Endodermal cell (in vitro differentiated cells): ENCODE measurements around the gene DTNB. TPM values are rescaled to one million over a fixed set of nuclear protein-coding genes. Genes with fewer than 3 reads are reported as not detected.

Source experiments
- DNase-seq: peaks from one replicate; pipeline ENCODE4 v3.0.0-alpha.2; 2017
- H3K27ac ChIP-seq: 2 replicates; pipeline ENCODE4 v1.5.1; 2013; ENCODE audit warnings: mild to moderate bottlenecking, low read depth, low read length, moderate library complexity
- H3K27me3 ChIP-seq: 2 replicates; pipeline ENCODE4 v1.6.1; 2013; ENCODE audit warnings: mild to moderate bottlenecking, low read length, moderate library complexity; ENCODE audit not compliant: insufficient read depth, control insufficient read depth, poor library complexity, severe bottlenecking
- H3K36me3 ChIP-seq: 2 replicates; pipeline ENCODE4 v1.7.0; 2013; ENCODE audit warnings: mild to moderate bottlenecking, low read length, moderate library complexity; ENCODE audit not compliant: control insufficient read depth, insufficient read depth
- H3K4me1 ChIP-seq: one replicate; pipeline ENCODE4 v1.7.0; 2013; ENCODE audit warnings: low read length; ENCODE audit not compliant: control insufficient read depth, insufficient read depth
- H3K4me3 ChIP-seq: 2 replicates; pipeline ENCODE4 v1.5.1; 2013; ENCODE audit warnings: mild to moderate bottlenecking, low read length, moderate library complexity
- H3K9ac ChIP-seq: 2 replicates; pipeline ENCODE4 v1.6.1; 2013; ENCODE audit warnings: mild to moderate bottlenecking, low read length, moderate library complexity; ENCODE audit not compliant: poor library complexity, severe bottlenecking; ENCODE audit errors: extremely low read depth
- H3K9me3 ChIP-seq: 2 replicates; pipeline ENCODE4 v1.6.1; 2013; ENCODE audit warnings: mild to moderate bottlenecking, low read length, moderate library complexity; ENCODE audit not compliant: control insufficient read depth
- H3K27ac Mint-ChIP-seq: 2 replicates; pipeline ENCODE4 v1.8.0; 2020; ENCODE audit warnings: mixed read lengths
- H3K27me3 Mint-ChIP-seq: 2 replicates; pipeline ENCODE4 v1.8.0; 2021; ENCODE audit warnings: mild to moderate bottlenecking, mixed read lengths; ENCODE audit not compliant: insufficient read depth
- H3K36me3 Mint-ChIP-seq: 2 replicates; pipeline ENCODE4 v1.8.0; 2020; ENCODE audit warnings: low read depth, mixed read lengths
- H3K4me1 Mint-ChIP-seq: 2 replicates; pipeline ENCODE4 v1.8.0; 2020; ENCODE audit warnings: mixed read lengths
- H3K4me3 Mint-ChIP-seq: 2 replicates; pipeline ENCODE4 v1.8.0; 2020; ENCODE audit warnings: mild to moderate bottlenecking, moderate library complexity, mixed read lengths
- H3K9me3 Mint-ChIP-seq: 2 replicates; pipeline ENCODE4 v1.8.0; 2020; ENCODE audit warnings: mild to moderate bottlenecking, mixed read lengths
- CTCF ChIP-seq: fragments of 200-600 bp; sonication (generic); conservative IDR thresholded peaks from 2 replicates; pipeline ENCODE4 v1.5.0; 2021; ENCODE audit warnings: antibody characterized with exemption, mild to moderate bottlenecking
- WGBS, 2 experiments: methylation state at CpG; one replicate each; pipeline versions ENCODE4 v1.1.5 to v1.1.7; 2013; ENCODE audit warnings: missing lambda C conversion rate in 2 of 2, mixed read lengths in 1 of 2; ENCODE audit not compliant: insufficient coverage in 1 of 2, insufficient read length in 1 of 2; 5-methylcytosine and 5-hydroxymethylcytosine counted together
- total RNA-seq, 2 donors: library from RNA; stranded (reverse); fragmentation: NEBNext Ultra II Directional in 1 of 2; extraction: Animal tissue kit (Norgen Biotek cat#: 25700) in 1 of 2; gene quantifications; 2 replicates in 1 of 2; 3 replicates in 1 of 2; pipeline ENCODE4 v1.2.1, GENCODE V29; 2021

The DTNB gene
- total RNA-seq, 2 donors from 2014 or later, result 38.8 to 48.7 TPM

- no peaks in the 10 kb centered on the region for H3K27me3 Mint-ChIP-seq
- no peak overlapping the region for H3K4me3 ChIP-seq
- no peaks in the 10 kb centered on the region for H3K9me3 Mint-ChIP-seq
- DNase-seq, result peak; percentile 54
- H3K9me3 ChIP-seq, result no peaks in the 10 kb centered on the region
- H3K9ac ChIP-seq, result no peak overlapping the region
- H3K4me1 ChIP-seq, result peaks cover 5% of the 10 kb centered on the region
- no peaks in the 10 kb centered on the region for H3K27me3 ChIP-seq
- peaks cover 6% of the 10 kb centered on the region for H3K4me1 Mint-ChIP-seq
- H3K36me3 ChIP-seq, result peaks cover 10% of the 10 kb centered on the region
- no peak overlapping the region for H3K27ac ChIP-seq
- H3K4me3 Mint-ChIP-seq, result no peak overlapping the region
- H3K27ac Mint-ChIP-seq, result no peak overlapping the region
- TF ChIP-seq CTCF, result no peak
- H3K36me3 Mint-ChIP-seq, result peaks cover 16% of the 10 kb centered on the region
- 81 to 90% methylated on average over 6 to 8 of the region's 8 CpGs for WGBS, 2 experiments
Observed at GRCh38 chr2:25445464-25445863, 227.9 kb downstream of the DTNB start.

- Histone ChIP-seq H3K9ac (no peak overlapping the region), H3K27ac (no peak overlapping the region), H3K4me3 (no peak overlapping the region), H3K27me3 (no peaks in the 10 kb centered on the region), H3K36me3 (peaks cover 7% of the 10 kb centered on the region), H3K4me1 (peaks cover 5% of the 10 kb centered on the region), H3K9me3 (no peaks in the 10 kb centered on the region)
- TF ChIP-seq CTCF, result no peak
- Mint-ChIP-seq H3K4me3 (no peak overlapping the region), H3K27me3 (no peaks in the 10 kb centered on the region), H3K36me3 (peaks cover 16% of the 10 kb centered on the region), H3K9me3 (no peaks in the 10 kb centered on the region), H3K4me1 (peaks cover 6% of the 10 kb centered on the region), H3K27ac (no peak overlapping the region)
- 90 to 100% methylated on average over 5 to 8 of the region's 8 CpGs for WGBS, 2 experiments
- DNase-seq, result no peak
Observed at GRCh38 chr2:25444608-25445270, 228.6 kb downstream of the DTNB start.

- DNase-seq, result no peak
- H3K36me3 ChIP-seq, result peaks cover under 1% of the 10 kb centered on the region
- Mint-ChIP-seq H3K4me1 (peaks cover 6% of the 10 kb centered on the region), H3K27ac (no peak overlapping the region), H3K36me3 (peaks cover 9% of the 10 kb centered on the region), H3K9me3 (no peaks in the 10 kb centered on the region), H3K4me3 (no peak overlapping the region), H3K27me3 (no peaks in the 10 kb centered on the region)
- no peaks in the 10 kb centered on the region for H3K27me3 ChIP-seq
- no peak for TF ChIP-seq CTCF
- no peak overlapping the region for H3K9ac ChIP-seq
- H3K4me3 ChIP-seq, result no peak overlapping the region
- WGBS, 2 experiments, result 98 to 100% methylated on average over 2 to 3 of the region's 3 CpGs
- peaks cover 5% of the 10 kb centered on the region for H3K4me1 ChIP-seq
- no peaks in the 10 kb centered on the region for H3K9me3 ChIP-seq
- no peak overlapping the region for H3K27ac ChIP-seq
Observed at GRCh38 chr2:25443766-25444165, 229.6 kb downstream of the DTNB start.
